SU-DHL-6 (cell line): ENCODE data around the gene KMT5B.

Source experiments
- EZH2phosphoT487 ChIP-seq: fragments of 200-600 bp; sonication (generic), shearing (Covaris generic); conservative IDR thresholded peaks from 2 replicates; pipeline ENCODE4 v1.6.1; 2018; ENCODE audit warnings: mild to moderate bottlenecking, antibody characterized with exemption, low read length, moderate library complexity, mixed read lengths
- TF ChIP-seq, protein P1 (sequence below): fragments of 200-600 bp; sonication (generic); IDR thresholded peaks from one replicate; pipeline ENCODE4 v1.5.1; 2017; ENCODE audit warnings: antibody characterized with exemption, mild to moderate bottlenecking, low read length, moderate library complexity; ENCODE audit not compliant: insufficient read depth, poor library complexity, severe bottlenecking

DNA sequence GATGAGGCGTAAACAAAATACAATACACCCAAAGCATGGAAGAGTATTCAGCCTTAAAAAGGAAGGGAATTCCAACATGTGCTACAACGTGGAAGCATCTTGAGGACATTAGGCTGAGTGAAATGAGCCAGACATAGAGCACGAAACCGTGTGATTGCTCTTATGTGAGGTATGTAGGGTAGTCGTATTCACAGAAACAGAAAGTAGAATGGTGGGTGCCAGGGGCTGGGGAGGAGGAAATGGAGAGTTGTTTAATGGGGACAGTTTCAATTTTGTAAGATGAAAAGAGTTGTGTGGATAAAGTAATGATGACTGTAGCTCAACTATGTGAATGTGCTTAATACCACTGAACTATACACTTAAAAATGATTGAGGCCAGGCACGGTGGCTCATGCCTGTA, 10.2 kb upstream of the KMT5B start:
- TF ChIP-seq, protein P1, sequence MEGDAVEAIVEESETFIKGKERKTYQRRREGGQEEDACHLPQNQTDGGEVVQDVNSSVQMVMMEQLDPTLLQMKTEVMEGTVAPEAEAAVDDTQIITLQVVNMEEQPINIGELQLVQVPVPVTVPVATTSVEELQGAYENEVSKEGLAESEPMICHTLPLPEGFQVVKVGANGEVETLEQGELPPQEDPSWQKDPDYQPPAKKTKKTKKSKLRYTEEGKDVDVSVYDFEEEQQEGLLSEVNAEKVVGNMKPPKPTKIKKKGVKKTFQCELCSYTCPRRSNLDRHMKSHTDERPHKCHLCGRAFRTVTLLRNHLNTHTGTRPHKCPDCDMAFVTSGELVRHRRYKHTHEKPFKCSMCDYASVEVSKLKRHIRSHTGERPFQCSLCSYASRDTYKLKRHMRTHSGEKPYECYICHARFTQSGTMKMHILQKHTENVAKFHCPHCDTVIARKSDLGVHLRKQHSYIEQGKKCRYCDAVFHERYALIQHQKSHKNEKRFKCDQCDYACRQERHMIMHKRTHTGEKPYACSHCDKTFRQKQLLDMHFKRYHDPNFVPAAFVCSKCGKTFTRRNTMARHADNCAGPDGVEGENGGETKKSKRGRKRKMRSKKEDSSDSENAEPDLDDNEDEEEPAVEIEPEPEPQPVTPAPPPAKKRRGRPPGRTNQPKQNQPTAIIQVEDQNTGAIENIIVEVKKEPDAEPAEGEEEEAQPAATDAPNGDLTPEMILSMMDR: no peak
- no peak for TF ChIP-seq EZH2phosphoT487
